LNCaP clone FGC (cell line): ENCODE measurements around the gene CENPA.
"Not testable (repeated sequence)": the region's sequence is repeated elsewhere in the genome, so short reads cannot be mapped to it uniquely, and the experiment has no call there.

ENCODE experiments used
- DNase-seq: peaks from one replicate; pipeline ENCODE4 v3.0.0-alpha.2; 2011; ENCODE audit warnings: low read depth
- H3K4me3 ChIP-seq: 2 replicates; pipeline ENCODE4 v1.5.1; 2011; ENCODE audit warnings: mild to moderate bottlenecking, low read depth, low read length, control low read depth
- CTCF ChIP-seq: IDR thresholded peaks from 2 replicates; pipeline ENCODE4 v1.5.1; 2012; ENCODE audit warnings: mild to moderate bottlenecking; ENCODE audit not compliant: control insufficient read depth, insufficient read depth; ENCODE audit errors: extremely low read depth

Gene CENPA

GRCh38 chr2:26780203-26780760 is 5.6 kb upstream of the CENPA start:
- no peak for TF ChIP-seq CTCF
- no peak overlapping the region for H3K4me3 ChIP-seq
- DNase-seq, result no peak

GRCh38 chr2:26782876-26783704 is 2.8 kb upstream of the CENPA start:
- DNase-seq, result no peak
- TF ChIP-seq CTCF, result no peak
- H3K4me3 ChIP-seq, result no peak overlapping the region

GRCh38 chr2:26784570-26785234 is 1.2 kb upstream of the CENPA start:
- TF ChIP-seq CTCF, result no peak
- no peak for DNase-seq
- no peak overlapping the region for H3K4me3 ChIP-seq

GRCh38 chr2:26786207-26787028 is 562 bp downstream of the CENPA start:
- TF ChIP-seq CTCF, result no peak
- DNase-seq, result no peak
- H3K4me3 ChIP-seq, result peak overlapping the region; percentile 68

- no peak overlapping the region for H3K4me3 ChIP-seq
- no peak for TF ChIP-seq CTCF
- no peak for DNase-seq
Measured at GRCh38 chr2:26792720-26793119, 6.9 kb downstream of the CENPA start.

GRCh38 chr2:26793518-26793917 is 7.7 kb downstream of the CENPA start:
- TF ChIP-seq CTCF, result no peak
- no peak overlapping the region for H3K4me3 ChIP-seq
- no peak for DNase-seq

- not testable (repeated sequence) for H3K4me3 ChIP-seq, DNase-seq
Measured at GRCh38 chr2:26795135-26795534, 9.3 kb downstream of the CENPA start.
